NCI-H1092 treated with DMSO at 0.1 percent for 48 hours (cell line): ENCODE data around the gene CACNB2.

Source experiments
- DNase-seq: peaks from one replicate; lab custom pipeline; 2025; lab: John Stamatoyannopoulos, UW

CACNB2 gene

GRCh38 chr10:18140149-18140956, at the start of gene CACNB2:
CACNB2 (plus strand) TSS chr10:18140424.
- peak; percentile 19 for DNase-seq

- DNase-seq: no peak
Measured at GRCh38 chr10:18094332-18094731, 45.9 kb upstream of the CACNB2 start.

- DNase-seq: no peak
Measured at GRCh38 chr10:18094793-18095192, 45.4 kb upstream of the CACNB2 start.

- no peak for DNase-seq
Measured at GRCh38 chr10:18097524-18097923, 42.7 kb upstream of the CACNB2 start.

GRCh38 chr10:18098201-18098600, 42.0 kb upstream of the CACNB2 start:
- DNase-seq: no peak

- DNase-seq: no peak
Measured at GRCh38 chr10:18099415-18099814, 40.8 kb upstream of the CACNB2 start.

GRCh38 chr10:18100669-18101068, 39.6 kb upstream of the CACNB2 start:
- no peak for DNase-seq

- no peak for DNase-seq
Measured at GRCh38 chr10:18102404-18102803, 37.8 kb upstream of the CACNB2 start.

GRCh38 chr10:18104223-18104872, 35.9 kb upstream of the CACNB2 start:
- no peak for DNase-seq

GRCh38 chr10:18109341-18109870, 30.8 kb upstream of the CACNB2 start:
- DNase-seq: no peak

GRCh38 chr10:18113881-18114280, 26.3 kb upstream of the CACNB2 start:
- DNase-seq: no peak

- no peak for DNase-seq
Measured at GRCh38 chr10:18117276-18117675, 22.9 kb upstream of the CACNB2 start.

- no peak for DNase-seq
Measured at GRCh38 chr10:18122753-18123152, 17.5 kb upstream of the CACNB2 start.

- DNase-seq: no peak
Measured at GRCh38 chr10:18133046-18133445, 7.2 kb upstream of the CACNB2 start.

GRCh38 chr10:18134509-18134908, 5.7 kb upstream of the CACNB2 start:
- DNase-seq: no peak

- no peak for DNase-seq
Measured at GRCh38 chr10:18134921-18135320, 5.3 kb upstream of the CACNB2 start.

GRCh38 chr10:18136073-18136791, 4.0 kb upstream of the CACNB2 start:
- no peak for DNase-seq

- DNase-seq: no peak
Measured at GRCh38 chr10:18137111-18137510, 3.1 kb upstream of the CACNB2 start.

- DNase-seq: no peak
Measured at GRCh38 chr10:18140957-18141845, 977 bp downstream of the CACNB2 start.

GRCh38 chr10:18142151-18142550, 1.9 kb downstream of the CACNB2 start:
- DNase-seq: no peak

GRCh38 chr10:18144396-18144795, 4.2 kb downstream of the CACNB2 start:
- DNase-seq: no peak

- DNase-seq: peak; percentile 26
Measured at GRCh38 chr10:18144928-18145327, 4.7 kb downstream of the CACNB2 start.
